Measurements from ENCODE around the gene MESD.

The MESD gene

GRCh38 chr15:80951941-80952340 is 37.7 kb downstream of the MESD start:
- Histone ChIP-seq H3K4me1 (ENCODE audit: control insufficient read depth in 1 of 2, insufficient read depth in 2 of 2, low read length in 2 of 2) (no peaks in the 10 kb centered on the region), H3K27me3 (ENCODE audit: control insufficient read depth in 1 of 2, insufficient read depth in 2 of 2, low read length in 2 of 2) (no peaks in the 10 kb centered on the region), H3K27ac (ENCODE audit: low read depth, low read length) (no peak overlapping the region), H3K36me3 (ENCODE audit: control insufficient read depth in 1 of 2, insufficient read depth in 2 of 2, low read length in 2 of 2) (peaks cover 17 to 55% of the 10 kb centered on the region in 2 donors), H3K9ac (ENCODE audit: low read depth in 1 of 2, low read length in 2 of 2) (no peak overlapping the region), H3K9me3 (ENCODE audit: control insufficient read depth in 1 of 2, low read length in 2 of 2) (no peaks in the 10 kb centered on the region), H3K4me3 (ENCODE audit: low read depth in 1 of 2, low read length in 2 of 2) (no peak overlapping the region)

- Histone ChIP-seq H3K9ac (ENCODE audit: low read depth in 1 of 2, low read length in 2 of 2) (no peak overlapping the region), H3K27ac (ENCODE audit: low read depth, low read length) (no peak overlapping the region), H3K4me3 (ENCODE audit: low read depth in 1 of 2, low read length in 2 of 2) (no peak overlapping the region), H3K36me3 (ENCODE audit: control insufficient read depth in 1 of 2, insufficient read depth in 2 of 2, low read length in 2 of 2) (peaks cover 20 to 65% of the 10 kb centered on the region in 2 donors), H3K9me3 (ENCODE audit: control insufficient read depth in 1 of 2, low read length in 2 of 2) (no peaks in the 10 kb centered on the region), H3K27me3 (ENCODE audit: control insufficient read depth in 1 of 2, insufficient read depth in 2 of 2, low read length in 2 of 2) (no peaks in the 10 kb centered on the region), H3K4me1 (ENCODE audit: control insufficient read depth in 1 of 2, insufficient read depth in 2 of 2, low read length in 2 of 2) (no peaks in the 10 kb centered on the region)
These were observed 39.1 kb downstream of the MESD start for GRCh38 chr15:80950291-80951078.

DNA sequence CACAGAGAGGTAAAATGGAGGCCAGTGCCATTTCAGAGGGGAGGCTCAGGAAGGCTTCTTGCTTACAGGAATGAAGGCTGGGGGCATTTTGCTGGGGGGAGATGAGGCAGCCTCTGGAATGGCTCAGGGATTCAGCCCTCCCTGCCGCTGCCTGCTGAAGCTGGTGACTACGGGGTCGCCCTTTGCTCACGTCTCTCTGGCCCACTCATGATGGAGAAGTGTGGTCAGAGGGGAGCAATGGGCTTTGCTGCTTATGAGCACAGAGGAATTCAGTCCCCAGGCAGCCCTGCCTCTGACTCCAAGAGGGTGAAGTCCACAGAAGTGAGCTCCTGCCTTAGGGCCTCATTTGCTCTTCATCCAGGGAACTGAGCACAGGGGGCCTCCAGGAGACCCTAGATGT is 39.9 kb downstream of the MESD start:
- Histone ChIP-seq H3K4me3 (ENCODE audit: low read depth in 1 of 2, low read length in 2 of 2) (no peak overlapping the region), H3K4me1 (ENCODE audit: control insufficient read depth in 1 of 2, insufficient read depth in 2 of 2, low read length in 2 of 2) (no peaks in the 10 kb centered on the region), H3K9me3 (ENCODE audit: control insufficient read depth in 1 of 2, low read length in 2 of 2) (no peaks in the 10 kb centered on the region), H3K27me3 (ENCODE audit: control insufficient read depth in 1 of 2, insufficient read depth in 2 of 2, low read length in 2 of 2) (no peaks in the 10 kb centered on the region), H3K36me3 (ENCODE audit: control insufficient read depth in 1 of 2, insufficient read depth in 2 of 2, low read length in 2 of 2) (peaks cover 20 to 65% of the 10 kb centered on the region in 2 donors), H3K9ac (ENCODE audit: low read depth in 1 of 2, low read length in 2 of 2) (no peak overlapping the region), H3K27ac (ENCODE audit: low read depth, low read length) (no peak overlapping the region)

GRCh38 chr15:80948651-80949292 is 40.8 kb downstream of the MESD start:
- no peak overlapping the region for H3K27ac ChIP-seq (ENCODE audit: low read depth, low read length)
- peaks cover 20 to 71% of the 10 kb centered on the region in 2 donors for H3K36me3 ChIP-seq (ENCODE audit: control insufficient read depth in 1 of 2, insufficient read depth in 2 of 2, low read length in 2 of 2)
- H3K9ac ChIP-seq (ENCODE audit: low read depth in 1 of 2, low read length in 2 of 2), result no peak overlapping the region
- no peaks in the 10 kb centered on the region for H3K4me1 ChIP-seq (ENCODE audit: control insufficient read depth in 1 of 2, insufficient read depth in 2 of 2, low read length in 2 of 2)
- H3K9me3 ChIP-seq (ENCODE audit: control insufficient read depth in 1 of 2, low read length in 2 of 2), result no peaks in the 10 kb centered on the region
- H3K4me3 ChIP-seq (ENCODE audit: low read depth in 1 of 2, low read length in 2 of 2), result no peak overlapping the region
- H3K27me3 ChIP-seq (ENCODE audit: control insufficient read depth in 1 of 2, insufficient read depth in 2 of 2, low read length in 2 of 2), result no peaks in the 10 kb centered on the region

- Histone ChIP-seq H3K9ac (ENCODE audit: low read depth in 1 of 2, low read length in 2 of 2) (no peak overlapping the region), H3K9me3 (ENCODE audit: control insufficient read depth in 1 of 2, low read length in 2 of 2) (no peaks in the 10 kb centered on the region), H3K27ac (ENCODE audit: low read depth, low read length) (no peak overlapping the region), H3K36me3 (ENCODE audit: control insufficient read depth in 1 of 2, insufficient read depth in 2 of 2, low read length in 2 of 2) (peaks cover 15 to 67% of the 10 kb centered on the region in 2 donors), H3K4me3 (ENCODE audit: low read depth in 1 of 2, low read length in 2 of 2) (no peak overlapping the region), H3K4me1 (ENCODE audit: control insufficient read depth in 1 of 2, insufficient read depth in 2 of 2, low read length in 2 of 2) (no peaks in the 10 kb centered on the region), H3K27me3 (ENCODE audit: control insufficient read depth in 1 of 2, insufficient read depth in 2 of 2, low read length in 2 of 2) (no peaks in the 10 kb centered on the region)
These were observed 43.0 kb downstream of the MESD start for GRCh38 chr15:80946576-80946975.

GRCh38 chr15:80945605-80946004 is 44.0 kb downstream of the MESD start:
- no peak overlapping the region for H3K9ac ChIP-seq (ENCODE audit: low read depth in 1 of 2, low read length in 2 of 2)
- peaks cover 15 to 67% of the 10 kb centered on the region in 2 donors for H3K36me3 ChIP-seq (ENCODE audit: control insufficient read depth in 1 of 2, insufficient read depth in 2 of 2, low read length in 2 of 2)

DNA sequence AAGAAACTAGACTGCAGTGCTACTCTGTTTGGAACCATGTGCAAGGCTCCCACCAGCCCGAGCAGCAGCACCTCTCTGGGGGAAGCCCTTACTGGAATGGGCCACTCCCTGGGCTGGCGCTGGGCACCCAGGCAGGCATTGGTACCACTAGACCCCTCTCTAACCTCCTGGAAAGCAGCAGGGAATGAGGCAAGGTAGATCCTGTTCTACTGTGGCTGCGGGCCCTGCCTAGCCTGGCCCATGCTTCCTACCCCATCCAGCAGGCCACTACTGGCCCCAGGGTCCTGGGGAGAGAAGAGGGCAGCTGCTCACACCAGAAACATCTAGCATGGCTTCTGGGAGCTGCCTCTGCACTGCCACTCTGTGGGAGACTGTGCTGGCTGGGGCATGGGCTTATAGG is 44.8 kb downstream of the MESD start:
- Histone ChIP-seq H3K4me1 (ENCODE audit: control insufficient read depth in 1 of 2, insufficient read depth in 2 of 2, low read length in 2 of 2) (no peaks in the 10 kb centered on the region), H3K4me3 (ENCODE audit: low read depth in 1 of 2, low read length in 2 of 2) (no peak overlapping the region), H3K27me3 (ENCODE audit: control insufficient read depth in 1 of 2, insufficient read depth in 2 of 2, low read length in 2 of 2) (no peaks in the 10 kb centered on the region), H3K27ac (ENCODE audit: low read depth, low read length) (no peak overlapping the region), H3K36me3 (ENCODE audit: control insufficient read depth in 1 of 2, insufficient read depth in 2 of 2, low read length in 2 of 2) (peaks cover 15 to 62% of the 10 kb centered on the region in 2 donors), H3K9ac (ENCODE audit: low read depth in 1 of 2, low read length in 2 of 2) (no peak overlapping the region), H3K9me3 (ENCODE audit: control insufficient read depth in 1 of 2, low read length in 2 of 2) (no peaks in the 10 kb centered on the region)

More at GRCh38 chr15:80945605-80946004, 44.0 kb downstream of the MESD start:
- Histone ChIP-seq H3K4me1 (ENCODE audit: control insufficient read depth in 1 of 2, insufficient read depth in 2 of 2, low read length in 2 of 2) (no peaks in the 10 kb centered on the region), H3K27me3 (ENCODE audit: control insufficient read depth in 1 of 2, insufficient read depth in 2 of 2, low read length in 2 of 2) (no peaks in the 10 kb centered on the region), H3K9me3 (ENCODE audit: control insufficient read depth in 1 of 2, low read length in 2 of 2) (no peaks in the 10 kb centered on the region), H3K4me3 (ENCODE audit: low read depth in 1 of 2, low read length in 2 of 2) (no peak overlapping the region), H3K27ac (ENCODE audit: low read depth, low read length) (no peak overlapping the region)

DNA sequence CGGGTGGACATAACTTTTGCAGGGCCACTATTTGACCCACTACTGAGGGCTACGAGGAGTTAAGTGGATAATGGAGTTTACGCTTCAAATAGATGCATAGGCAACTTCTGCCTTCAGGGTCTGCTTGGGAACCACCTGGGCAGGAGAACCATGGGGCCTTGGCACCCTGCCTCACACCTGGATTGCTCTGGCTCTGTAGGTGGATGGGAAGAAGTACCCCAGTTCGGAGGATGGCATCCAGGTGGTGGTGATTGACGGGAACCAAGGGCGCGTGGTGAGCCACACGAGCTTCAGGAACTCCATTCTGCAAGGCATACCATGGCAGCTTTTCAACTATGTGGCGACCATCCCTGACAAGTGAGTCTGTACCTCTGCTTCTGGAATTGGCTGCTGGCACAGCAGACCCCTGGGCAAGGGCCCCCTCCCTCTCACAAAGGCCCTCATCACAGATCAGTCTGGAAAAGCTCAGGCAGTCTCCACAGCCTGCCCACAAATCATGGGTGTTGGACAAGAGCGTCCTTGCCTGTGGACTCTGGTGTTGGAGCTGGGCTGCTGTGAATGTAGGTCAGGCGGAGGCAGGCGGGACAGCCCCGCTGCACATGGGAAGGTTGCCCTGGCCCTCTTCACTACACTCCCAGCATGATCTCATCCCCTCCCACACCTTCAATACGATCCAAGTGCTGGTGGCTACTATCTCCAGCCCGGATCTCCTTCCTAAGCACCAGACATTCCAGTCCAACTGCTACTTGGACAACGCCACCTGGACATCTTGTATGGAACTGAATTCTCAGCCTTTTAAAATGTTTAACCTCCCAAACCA is 46.7 kb downstream of the MESD start:
- peaks cover 11 to 44% of the 10 kb centered on the region in 2 donors for H3K36me3 ChIP-seq (ENCODE audit: control insufficient read depth in 1 of 2, insufficient read depth in 2 of 2, low read length in 2 of 2)
- H3K27me3 ChIP-seq (ENCODE audit: control insufficient read depth in 1 of 2, insufficient read depth in 2 of 2, low read length in 2 of 2), result no peaks in the 10 kb centered on the region
- no peaks in the 10 kb centered on the region for H3K9me3 ChIP-seq (ENCODE audit: control insufficient read depth in 1 of 2, low read length in 2 of 2)
- no peak overlapping the region for H3K27ac ChIP-seq (ENCODE audit: low read depth, low read length)
- no peak overlapping the region for H3K4me3 ChIP-seq (ENCODE audit: low read depth in 1 of 2, low read length in 2 of 2)
- no peak overlapping the region for H3K9ac ChIP-seq (ENCODE audit: low read depth in 1 of 2, low read length in 2 of 2)
- H3K4me1 ChIP-seq (ENCODE audit: control insufficient read depth in 1 of 2, insufficient read depth in 2 of 2, low read length in 2 of 2), result no peaks in the 10 kb centered on the region

- Histone ChIP-seq H3K9ac (ENCODE audit: low read depth in 1 of 2, low read length in 2 of 2) (no peak overlapping the region), H3K36me3 (ENCODE audit: control insufficient read depth in 1 of 2, insufficient read depth in 2 of 2, low read length in 2 of 2) (peaks cover 7 to 37% of the 10 kb centered on the region in 2 donors), H3K9me3 (ENCODE audit: control insufficient read depth in 1 of 2, low read length in 2 of 2) (no peaks in the 10 kb centered on the region), H3K27ac (ENCODE audit: low read depth, low read length) (no peak overlapping the region), H3K4me3 (ENCODE audit: low read depth in 1 of 2, low read length in 2 of 2) (no peak overlapping the region), H3K4me1 (ENCODE audit: control insufficient read depth in 1 of 2, insufficient read depth in 2 of 2, low read length in 2 of 2) (no peaks in the 10 kb centered on the region), H3K27me3 (ENCODE audit: control insufficient read depth in 1 of 2, insufficient read depth in 2 of 2, low read length in 2 of 2) (no peaks in the 10 kb centered on the region)
These were observed 47.4 kb downstream of the MESD start for GRCh38 chr15:80942266-80942665.

GRCh38 chr15:80940851-80941250 is 48.8 kb downstream of the MESD start:
- H3K27ac ChIP-seq (ENCODE audit: low read depth, low read length), result no peak overlapping the region
- no peak overlapping the region for H3K4me3 ChIP-seq (ENCODE audit: low read depth in 1 of 2, low read length in 2 of 2)
- no peaks in the 10 kb centered on the region for H3K9me3 ChIP-seq (ENCODE audit: control insufficient read depth in 1 of 2, low read length in 2 of 2)
- peaks cover 3 to 25% of the 10 kb centered on the region in 2 donors for H3K36me3 ChIP-seq (ENCODE audit: control insufficient read depth in 1 of 2, insufficient read depth in 2 of 2, low read length in 2 of 2)
- no peak overlapping the region for H3K9ac ChIP-seq (ENCODE audit: low read depth in 1 of 2, low read length in 2 of 2)
- H3K4me1 ChIP-seq (ENCODE audit: control insufficient read depth in 1 of 2, insufficient read depth in 2 of 2, low read length in 2 of 2), result no peaks in the 10 kb centered on the region
- H3K27me3 ChIP-seq (ENCODE audit: control insufficient read depth in 1 of 2, insufficient read depth in 2 of 2, low read length in 2 of 2), result no peaks in the 10 kb centered on the region
